HG03175 (cell line): ENCODE data around the gene OSMR.

Experiments
- ATAC-seq: cut with Tn5 transposase; IDR thresholded peaks from one replicate; pipeline ENCODE4 v1.9.1; 2021; ENCODE audit warnings: mild to moderate bottlenecking, moderate library complexity; ENCODE audit not compliant: unreplicated experiment

OSMR gene

DNA sequence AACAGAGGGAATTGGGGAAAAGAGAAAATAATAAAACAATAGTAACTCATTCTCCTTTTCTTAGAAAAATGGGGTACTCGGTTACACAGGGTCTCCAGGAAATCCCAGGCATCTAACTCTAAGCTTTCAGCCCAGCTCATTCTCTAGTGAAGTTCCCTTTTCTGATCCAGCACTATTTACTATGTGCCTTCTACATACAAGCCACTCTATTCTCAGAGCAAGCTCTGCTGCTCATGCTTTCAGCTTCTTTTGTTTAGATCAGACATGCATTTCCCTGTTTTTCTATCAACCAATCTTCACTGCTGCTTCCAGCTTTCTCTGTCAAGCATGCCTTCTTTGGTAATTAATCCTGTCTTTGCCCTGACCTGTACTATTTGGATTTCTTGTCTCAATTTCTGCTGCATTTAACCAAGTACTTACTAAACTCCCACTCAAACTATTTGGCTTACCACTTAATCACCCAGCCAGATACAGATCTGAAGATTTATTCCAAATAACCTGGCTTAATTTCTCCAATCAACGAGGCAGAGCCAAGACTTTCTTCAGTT lies 25.3 kb downstream of the OSMR start:
- no peak for ATAC-seq

DNA sequence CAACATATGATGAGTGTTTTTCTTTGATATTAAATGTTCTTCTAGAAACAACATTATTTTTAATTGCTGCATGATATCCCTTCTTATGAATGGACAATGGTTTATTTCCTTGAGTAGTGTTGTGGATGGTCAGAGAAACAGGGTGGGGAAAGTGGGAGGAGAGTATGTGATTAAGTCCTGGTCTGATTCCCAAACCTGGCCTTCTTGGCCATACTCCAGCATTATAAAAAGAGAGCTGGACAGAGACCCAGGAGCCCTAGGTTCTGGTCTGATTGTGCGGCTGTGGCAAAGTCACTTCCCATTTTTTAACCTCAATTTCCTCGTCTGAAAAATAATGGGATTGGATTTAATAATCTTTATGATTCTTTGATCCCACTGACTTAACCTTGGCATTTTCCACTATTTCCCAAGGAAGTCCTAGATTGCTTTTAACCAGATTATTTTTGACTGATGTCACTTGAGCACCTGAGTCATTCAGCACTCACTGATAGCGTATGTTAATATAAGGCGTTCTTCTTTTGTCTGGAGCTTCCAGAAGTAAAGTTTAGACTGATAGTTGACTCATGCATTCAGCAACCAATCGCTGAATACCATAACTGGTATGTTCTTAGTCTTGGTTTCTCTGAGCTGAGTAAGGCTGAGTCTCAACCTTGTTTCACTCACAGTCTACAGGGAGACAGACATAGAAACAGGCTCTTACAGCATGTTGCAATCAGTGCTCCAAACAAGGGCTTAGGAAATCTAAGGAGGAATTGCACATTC lies 26.2 kb downstream of the OSMR start:
- ATAC-seq = no peak

DNA sequence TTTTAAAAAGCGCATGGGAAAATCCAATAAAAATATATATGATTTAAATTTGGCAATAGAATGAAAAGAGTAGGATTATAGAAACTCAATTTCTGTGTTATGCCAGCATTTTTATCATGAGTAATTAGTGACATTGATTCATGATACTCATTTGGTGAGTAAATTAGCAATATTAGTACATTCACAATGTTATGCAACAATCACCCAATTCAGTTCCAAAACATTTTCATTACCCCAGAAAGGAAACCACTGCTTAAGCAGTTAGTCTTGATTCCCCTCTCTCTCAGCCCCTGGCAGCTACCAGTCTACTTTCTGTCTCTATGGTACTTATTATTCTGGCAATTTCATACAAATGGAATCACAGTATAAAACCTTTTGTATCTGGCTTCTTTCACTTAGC lies 27.0 kb downstream of the OSMR start:
- ATAC-seq = no peak

DNA sequence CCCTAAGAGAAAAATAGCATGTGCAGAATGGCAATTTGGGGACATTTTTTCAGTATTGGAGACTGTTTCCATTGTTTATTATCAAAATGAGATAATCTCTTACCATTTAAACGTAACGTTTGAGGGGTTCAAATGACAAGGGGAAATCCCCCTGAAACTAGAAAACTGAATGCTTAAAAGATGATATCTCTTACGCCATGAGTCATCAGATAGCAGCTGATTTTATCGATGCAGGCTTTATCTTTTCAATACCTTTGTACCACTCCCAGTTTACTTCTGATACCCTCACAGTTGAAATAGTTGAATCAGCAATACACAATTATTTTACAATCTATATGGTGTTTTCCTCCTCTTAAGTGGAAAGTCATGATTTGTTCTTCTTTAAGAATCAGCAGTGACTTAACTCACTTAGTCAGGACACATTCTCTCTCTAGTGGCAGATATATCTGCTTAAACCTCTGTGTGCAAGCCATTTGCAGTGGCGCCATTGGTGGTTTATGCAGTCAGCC lies 29.2 kb downstream of the OSMR start:
- no peak for ATAC-seq

DNA sequence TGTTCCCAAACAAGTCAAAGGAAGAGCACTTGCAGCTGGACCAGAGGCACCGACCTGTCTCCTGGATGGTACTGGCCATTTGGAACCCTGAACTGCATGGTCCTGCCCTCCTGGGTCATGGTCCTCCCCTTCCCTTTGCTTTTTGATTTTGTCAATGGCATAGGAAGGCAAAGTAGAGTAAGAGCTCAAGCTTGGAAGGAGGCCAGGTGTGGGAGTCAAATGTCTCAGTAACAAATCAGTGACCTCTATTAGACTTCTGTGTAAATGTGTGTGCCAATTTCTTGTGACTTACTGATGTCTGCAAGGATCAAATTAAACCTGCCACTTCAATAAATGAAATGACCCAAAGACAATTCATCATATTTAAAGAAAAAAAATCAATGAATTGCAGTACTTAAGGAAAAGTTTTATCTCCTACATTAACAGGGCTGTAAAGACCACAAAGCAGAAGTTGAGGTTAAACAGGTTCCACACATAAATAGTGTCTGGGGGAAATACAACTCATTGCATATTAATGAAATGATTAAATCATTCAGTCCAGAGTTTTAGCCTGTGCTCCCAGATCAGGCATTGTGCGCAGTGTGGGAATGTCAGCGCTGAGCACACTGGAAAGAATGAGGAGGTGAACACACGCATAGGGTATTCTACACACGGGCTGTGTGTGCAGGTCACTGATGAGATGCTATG lies 32.7 kb downstream of the OSMR start:
- no peak for ATAC-seq

DNA sequence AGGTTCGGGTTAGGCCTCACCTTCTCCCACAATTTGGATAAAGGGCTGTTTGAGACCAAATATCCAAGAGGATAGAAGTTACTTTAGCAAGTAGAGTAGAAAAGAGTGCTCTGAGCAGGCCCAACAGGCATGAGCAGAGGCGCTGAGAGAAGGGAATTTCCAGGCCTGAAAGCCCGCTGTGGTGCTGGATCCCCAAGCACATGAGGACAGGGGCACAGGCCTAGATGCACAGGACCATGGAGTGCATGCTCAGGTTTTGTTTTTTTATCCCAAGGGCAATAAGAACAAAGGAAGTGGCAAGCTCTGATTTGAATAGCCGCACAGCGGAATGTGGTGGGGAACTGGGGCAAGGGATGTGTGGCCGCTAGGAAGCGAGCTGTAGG lies 33.3 kb downstream of the OSMR start:
- ATAC-seq = no peak

DNA sequence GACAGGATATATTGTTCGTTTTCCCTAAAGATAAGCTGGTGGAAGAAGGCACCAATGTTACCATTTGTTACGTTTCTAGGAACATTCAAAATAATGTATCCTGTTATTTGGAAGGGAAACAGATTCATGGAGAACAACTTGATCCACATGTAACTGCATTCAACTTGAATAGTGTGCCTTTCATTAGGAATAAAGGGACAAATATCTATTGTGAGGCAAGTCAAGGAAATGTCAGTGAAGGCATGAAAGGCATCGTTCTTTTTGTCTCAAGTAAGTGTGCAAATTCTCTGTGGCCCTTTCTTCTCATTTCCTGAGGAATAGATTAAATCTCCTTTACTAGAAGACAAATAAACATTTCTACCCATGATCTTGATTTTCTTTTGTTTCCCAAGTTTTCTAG lies 38.0 kb downstream of the OSMR start:
- ATAC-seq = no peak

DNA sequence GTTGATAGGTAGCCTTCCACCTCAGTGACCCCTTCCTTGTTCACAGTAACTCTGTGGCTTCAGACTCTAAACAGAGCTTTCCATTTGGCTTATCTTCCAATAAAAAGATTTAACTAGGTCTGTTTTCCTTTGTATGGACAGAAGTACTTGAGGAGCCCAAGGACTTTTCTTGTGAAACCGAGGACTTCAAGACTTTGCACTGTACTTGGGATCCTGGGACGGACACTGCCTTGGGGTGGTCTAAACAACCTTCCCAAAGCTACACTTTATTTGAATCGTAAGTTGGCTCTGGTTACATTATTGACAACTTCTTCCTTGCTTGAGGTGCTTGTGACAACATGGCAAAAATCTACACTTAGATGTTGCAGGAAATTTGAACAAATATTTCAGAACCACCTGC lies 39.4 kb downstream of the OSMR start:
- no peak for ATAC-seq

DNA sequence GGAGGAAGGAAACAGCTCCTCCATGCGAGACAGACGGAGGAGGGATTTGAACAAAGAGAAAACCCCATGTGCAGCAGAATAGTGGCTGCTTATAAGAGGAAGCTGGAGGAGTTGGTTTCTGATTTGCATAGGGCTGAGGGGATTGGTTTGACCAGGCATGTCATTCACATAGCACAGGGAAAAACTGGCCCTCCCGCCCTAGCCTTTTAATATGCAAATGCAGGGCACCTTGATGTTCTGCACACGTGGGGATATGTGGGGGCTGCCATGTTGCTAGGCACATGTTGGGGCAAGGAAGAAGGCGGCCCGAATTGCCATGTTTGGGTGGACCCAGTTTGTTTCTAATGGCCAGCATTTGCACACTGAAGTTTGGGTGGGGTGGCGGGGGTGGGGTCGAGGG lies 42.2 kb downstream of the OSMR start:
- no peak for ATAC-seq

DNA sequence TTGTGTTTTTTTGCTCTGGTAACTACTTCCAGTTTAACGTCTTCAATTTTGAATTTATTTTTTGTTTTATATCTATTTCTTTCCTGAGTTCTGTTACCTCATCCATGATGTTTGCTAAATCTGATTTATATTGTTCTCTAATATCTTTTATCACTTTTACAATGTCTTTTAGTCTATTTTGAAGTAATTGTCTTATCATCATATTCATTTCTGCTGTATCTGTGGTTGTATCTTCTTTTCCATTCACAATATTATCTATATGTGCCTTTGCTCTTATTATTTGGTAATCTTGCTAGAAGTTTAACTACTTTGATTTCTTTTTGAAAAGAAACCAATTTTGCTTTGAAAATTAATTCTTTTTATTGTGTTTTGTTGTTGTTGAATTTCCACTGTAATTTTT lies 43.6 kb downstream of the OSMR start:
- no peak for ATAC-seq

DNA sequence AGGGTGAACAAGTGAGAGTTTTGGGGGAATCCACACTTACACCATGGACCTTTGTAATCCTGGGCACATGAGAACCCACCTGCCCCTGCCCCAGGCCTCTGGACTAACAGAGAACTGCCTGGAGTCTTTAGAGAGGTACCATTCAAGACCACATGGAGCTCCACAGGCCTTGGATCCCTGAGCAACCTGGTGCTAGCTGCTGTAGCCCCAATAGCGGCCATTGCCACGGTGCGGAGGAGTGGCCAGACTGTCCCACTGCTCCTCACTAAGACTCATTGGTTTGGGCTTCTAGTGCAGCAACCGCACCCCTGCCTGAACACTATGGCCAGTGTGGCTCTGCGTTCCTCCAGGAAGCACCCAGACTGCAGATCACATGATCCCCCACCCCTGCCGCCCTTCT lies 45.8 kb downstream of the OSMR start:
- ATAC-seq = no peak

DNA sequence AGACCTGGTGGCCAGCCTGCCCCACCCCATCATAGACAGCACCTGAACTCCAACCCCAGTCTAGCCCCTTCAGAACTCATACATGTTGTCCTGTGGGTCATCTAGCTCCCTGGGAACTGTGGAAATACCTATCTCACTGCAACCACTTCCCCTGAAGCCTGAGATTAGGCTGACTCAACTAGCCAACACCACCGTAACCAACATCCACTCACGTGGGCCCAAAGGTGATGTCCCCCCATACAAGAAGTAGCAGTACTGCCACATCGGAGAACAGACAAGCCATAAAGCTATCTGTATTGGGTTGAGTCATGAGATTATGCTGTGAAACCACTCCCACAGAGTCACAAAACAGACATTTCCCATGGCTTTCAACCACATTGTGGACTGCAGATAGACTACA lies 46.6 kb downstream of the OSMR start:
- ATAC-seq = no peak

DNA sequence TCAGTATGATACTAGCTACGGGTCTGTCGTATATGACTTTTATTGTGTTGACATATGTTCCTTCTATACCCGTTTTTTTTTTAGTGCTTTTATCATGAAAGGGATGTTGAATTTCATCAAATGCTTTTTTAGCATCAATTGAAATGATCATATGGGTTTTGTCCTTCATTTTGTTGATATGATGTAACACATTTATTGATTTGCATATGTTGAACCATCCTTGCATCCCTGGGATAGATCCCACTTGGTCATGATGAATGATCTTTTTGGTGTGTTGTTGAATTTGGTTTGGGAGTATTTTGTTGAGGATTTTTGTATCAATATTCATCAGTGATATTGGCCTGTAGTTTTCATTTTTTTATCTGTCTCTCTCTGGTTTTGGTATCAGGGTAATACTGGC lies 50.9 kb downstream of the OSMR start:
- no peak for ATAC-seq

DNA sequence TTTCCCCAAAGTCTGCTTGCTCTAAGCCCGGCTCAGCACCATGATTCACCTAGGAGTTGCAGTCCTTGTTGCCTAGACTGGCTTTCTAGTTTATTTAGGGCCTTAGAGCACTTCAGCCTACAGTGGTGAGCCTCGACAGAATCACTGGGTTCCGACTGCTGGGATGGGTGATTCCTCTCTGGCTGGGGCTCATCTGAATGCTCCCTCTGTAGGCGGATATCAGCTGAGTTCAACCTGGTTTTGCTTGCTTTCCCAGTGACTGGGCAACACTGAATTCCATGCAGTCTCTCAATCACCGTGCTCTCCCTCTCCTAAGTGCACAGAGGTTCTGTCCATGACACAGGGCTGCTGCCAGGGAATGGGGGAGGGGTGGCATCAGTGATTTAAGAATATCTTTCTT lies 54.1 kb downstream of the OSMR start:
- no peak for ATAC-seq

DNA sequence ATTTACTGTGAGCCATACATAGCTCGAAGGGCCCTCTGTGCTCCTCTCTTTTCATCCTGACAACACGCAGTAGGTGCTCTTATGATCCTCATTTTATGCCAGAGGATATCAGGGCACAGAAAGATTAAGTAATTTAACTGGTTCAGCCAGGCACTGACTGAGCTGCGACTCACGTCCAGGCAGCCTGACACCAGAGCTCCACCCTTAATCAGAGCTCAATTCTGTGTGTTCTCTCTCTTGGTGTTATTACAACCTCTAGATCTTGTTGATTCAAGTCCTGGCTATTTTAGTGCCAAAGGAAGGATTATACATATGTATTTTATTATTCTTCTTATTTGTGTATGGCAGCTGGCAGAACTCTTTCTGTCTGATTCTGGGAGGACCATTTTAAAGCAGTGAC lies 59.7 kb downstream of the OSMR start:
- ATAC-seq = no peak

DNA sequence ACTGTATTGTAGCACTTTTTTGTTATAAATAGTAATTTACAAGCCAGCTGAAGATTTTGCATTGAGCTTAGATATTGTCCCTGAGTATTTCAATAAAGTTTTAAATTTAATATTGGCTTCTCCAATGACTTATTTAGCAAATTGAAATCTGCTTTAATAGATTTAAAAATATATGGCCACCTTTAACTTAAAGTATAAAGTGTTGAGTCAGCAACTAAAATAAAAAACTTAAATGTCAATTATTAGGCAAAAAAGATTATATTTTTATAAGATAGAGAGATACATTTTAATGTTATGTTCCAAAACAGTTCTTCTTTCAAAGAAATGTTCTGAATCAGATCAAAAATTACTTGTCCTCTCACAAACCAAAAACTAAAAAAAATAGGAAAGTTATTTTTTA lies 60.7 kb downstream of the OSMR start:
- ATAC-seq = no peak

DNA sequence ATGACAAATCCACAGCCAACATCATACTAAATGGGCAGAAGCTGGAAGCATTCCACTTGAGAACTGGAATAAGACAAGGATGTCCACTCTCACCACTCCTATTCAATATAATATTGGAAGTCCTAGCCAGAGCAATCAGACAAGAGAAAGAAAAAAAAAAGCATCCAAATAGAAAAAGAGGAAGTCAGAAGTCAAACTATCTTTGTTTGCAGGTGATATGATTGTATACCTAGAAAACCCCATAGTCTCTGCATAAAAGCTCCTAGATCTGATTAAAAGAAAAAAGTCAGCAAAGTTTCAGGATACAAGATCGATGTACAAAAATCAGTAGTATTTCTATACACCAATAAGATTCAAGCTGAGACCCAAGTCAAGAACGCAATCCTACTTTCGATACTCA lies 66.1 kb downstream of the OSMR start:
- ATAC-seq = no peak

DNA sequence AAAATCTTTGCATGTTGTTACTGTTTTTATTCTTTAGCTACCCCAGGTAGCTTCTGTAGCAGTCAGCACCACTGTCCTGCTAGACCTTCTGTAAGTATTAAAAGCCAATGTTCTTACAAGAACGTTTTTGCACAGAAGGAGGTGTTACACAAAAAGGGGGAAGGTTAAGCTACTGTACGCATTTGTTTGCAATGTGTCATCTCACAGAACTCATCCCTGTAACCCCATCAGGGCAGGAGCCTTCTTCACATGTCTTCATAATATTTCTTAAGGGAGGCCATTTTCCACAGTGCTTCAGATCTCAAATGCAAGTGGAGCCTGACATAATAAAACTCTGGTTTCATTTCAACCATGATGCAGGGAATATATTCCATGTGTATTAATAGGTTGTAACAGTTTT lies 67.9 kb downstream of the OSMR start:
- ATAC-seq = no peak

DNA sequence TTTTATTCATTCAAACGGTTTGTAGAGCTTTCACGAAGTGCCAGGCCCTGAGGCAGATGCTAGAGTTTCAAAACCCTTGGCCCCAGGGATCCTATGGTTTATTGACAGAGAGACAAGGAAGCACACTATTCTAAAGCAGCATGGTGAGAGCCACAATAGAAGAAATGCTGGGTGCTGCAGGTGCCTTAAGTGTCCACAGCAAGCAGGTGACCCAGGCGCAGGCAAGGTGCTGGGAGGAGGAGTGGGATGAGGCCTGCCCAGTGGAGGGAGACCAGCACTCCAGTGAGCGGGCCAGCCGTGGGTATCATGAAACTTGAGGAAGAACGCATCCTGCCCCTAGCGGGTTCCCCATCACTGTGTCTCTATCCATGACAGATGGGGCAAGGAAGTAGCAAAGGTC lies 71.0 kb downstream of the OSMR start:
- ATAC-seq = no peak

DNA sequence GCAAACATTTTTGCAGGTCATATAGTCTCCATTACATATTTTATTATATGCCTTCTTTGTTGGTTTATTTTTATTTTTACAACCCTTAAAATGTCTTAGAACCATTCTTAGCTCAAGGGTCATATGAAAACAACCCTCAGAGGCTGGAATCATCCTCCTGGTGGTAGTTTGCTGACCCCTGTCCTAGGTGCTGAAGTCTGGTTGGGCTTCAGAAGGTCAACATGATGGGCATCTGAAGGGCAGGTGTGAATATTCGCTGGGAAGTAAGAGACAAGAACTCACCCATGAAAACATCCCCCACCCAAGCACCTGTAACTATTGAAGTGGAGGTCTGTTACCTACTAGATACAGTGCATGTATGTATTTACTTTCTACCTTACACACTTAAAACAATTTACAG lies 75.4 kb downstream of the OSMR start:
- ATAC-seq = no peak

DNA sequence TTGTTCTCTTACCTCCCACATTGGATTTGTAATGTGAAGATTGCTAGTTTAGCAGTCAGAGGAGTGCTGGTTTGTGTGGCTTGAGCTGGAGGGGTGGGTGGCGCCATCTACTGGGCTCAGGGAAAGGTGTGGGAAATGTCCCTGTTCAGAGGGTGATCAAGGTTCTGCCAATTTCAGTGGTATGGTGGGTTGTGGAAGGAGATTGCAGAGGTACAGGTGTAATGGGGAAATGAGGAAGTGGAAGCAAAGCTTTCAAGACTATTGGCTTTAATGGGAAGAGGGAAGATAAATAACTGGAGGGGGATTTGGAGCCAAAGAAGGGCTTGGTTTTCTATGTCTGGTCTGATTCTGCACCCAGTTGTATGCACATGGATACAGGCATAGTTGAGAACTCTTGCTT lies 76.4 kb downstream of the OSMR start:
- ATAC-seq = peak; percentile 71

DNA sequence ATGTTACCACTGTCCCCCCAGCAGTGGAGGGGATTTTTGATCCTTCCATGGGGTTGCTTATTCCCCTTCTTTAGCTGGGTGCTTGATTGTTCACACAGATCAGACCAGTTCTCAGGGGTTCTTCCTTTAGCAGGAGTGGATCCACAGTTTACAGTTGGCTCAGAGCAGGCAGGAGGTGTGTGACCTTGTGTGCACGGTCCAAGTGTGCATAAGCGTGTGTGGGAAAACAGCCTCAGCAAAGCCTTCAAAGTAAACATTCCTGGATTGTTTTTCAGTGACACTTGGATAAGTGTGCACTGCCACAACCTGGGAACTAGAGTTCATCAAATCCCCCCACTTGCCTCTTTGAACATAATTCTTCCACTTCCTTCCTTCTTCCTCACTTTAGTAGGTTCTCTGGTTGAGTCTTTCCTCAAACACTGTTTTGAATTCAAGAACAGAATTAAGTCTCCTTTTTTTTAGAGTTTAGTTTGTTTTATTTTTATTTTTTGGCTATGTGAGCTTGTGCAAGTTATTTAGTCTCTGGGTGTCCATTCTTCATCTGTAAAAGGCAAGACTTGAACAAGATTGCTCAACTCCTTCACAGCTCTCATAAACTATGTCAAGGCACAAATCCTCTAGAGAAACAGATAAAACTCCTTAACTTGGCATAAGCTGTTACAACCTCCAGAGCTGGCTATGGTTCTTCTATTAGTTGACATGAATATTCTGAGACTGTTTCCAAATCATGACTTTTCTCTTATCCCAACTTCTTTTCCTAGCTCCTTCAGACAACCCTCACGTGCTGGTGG lies 78.0 kb downstream of the OSMR start:
- no peak for ATAC-seq
